IPS-15b (cell line): ENCODE data around the gene PC.

Experiments
- H3K27me3 ChIP-seq: one replicate; pipeline ENCODE4 v1.6.1; 2013; ENCODE audit warnings: low read length; ENCODE audit not compliant: control insufficient read depth, insufficient read depth
- H3K36me3 ChIP-seq: one replicate; pipeline ENCODE4 v1.6.1; 2013; ENCODE audit warnings: low read length; ENCODE audit not compliant: control insufficient read depth, insufficient read depth
- H3K4me1 ChIP-seq: one replicate; pipeline ENCODE4 v1.6.1; 2013; ENCODE audit warnings: mild to moderate bottlenecking, low read length; ENCODE audit not compliant: control insufficient read depth, insufficient read depth
- H3K4me3 ChIP-seq: one replicate; pipeline ENCODE4 v1.5.1; 2013; ENCODE audit warnings: low read depth, low read length
- H3K9ac ChIP-seq: one replicate; pipeline ENCODE4 v1.6.1; 2013; ENCODE audit warnings: low read depth, mild to moderate bottlenecking, low read length
- H3K9me3 ChIP-seq: one replicate; pipeline ENCODE4 v1.6.1; 2013; ENCODE audit warnings: mild to moderate bottlenecking, low read length; ENCODE audit not compliant: control insufficient read depth, insufficient read depth

The PC gene

GRCh38 chr11:66851698-66852465, 106.3 kb downstream of the PC start:
- Histone ChIP-seq H3K36me3 (peaks cover 16% of the 10 kb centered on the region), H3K4me1 (peaks cover 4% of the 10 kb centered on the region), H3K9ac (no peak overlapping the region), H3K27me3 (no peaks in the 10 kb centered on the region), H3K9me3 (no peaks in the 10 kb centered on the region), H3K4me3 (no peak overlapping the region)

GRCh38 chr11:66851239-66851596, 107.0 kb downstream of the PC start:
- Histone ChIP-seq H3K4me3 (no peak overlapping the region), H3K9me3 (no peaks in the 10 kb centered on the region), H3K27me3 (no peaks in the 10 kb centered on the region), H3K36me3 (peaks cover 22% of the 10 kb centered on the region), H3K4me1 (peaks cover 4% of the 10 kb centered on the region), H3K9ac (no peak overlapping the region)

GRCh38 chr11:66850588-66851238, 107.5 kb downstream of the PC start:
- peaks cover 3% of the 10 kb centered on the region for H3K4me1 ChIP-seq
- no peaks in the 10 kb centered on the region for H3K9me3 ChIP-seq

GRCh38 chr11:66850235-66850587, 108.0 kb downstream of the PC start:
- Histone ChIP-seq H3K27me3 (no peaks in the 10 kb centered on the region), H3K4me3 (no peak overlapping the region), H3K36me3 (peaks cover 28% of the 10 kb centered on the region), H3K9me3 (no peaks in the 10 kb centered on the region), H3K4me1 (no peaks in the 10 kb centered on the region), H3K9ac (no peak overlapping the region)

More at GRCh38 chr11:66850588-66851238, 107.5 kb downstream of the PC start:
- Histone ChIP-seq H3K27me3 (no peaks in the 10 kb centered on the region), H3K9ac (no peak overlapping the region), H3K4me3 (no peak overlapping the region), H3K36me3 (peaks cover 25% of the 10 kb centered on the region)

GRCh38 chr11:66849501-66850234, 108.5 kb downstream of the PC start:
- H3K4me1 ChIP-seq, result peaks cover under 1% of the 10 kb centered on the region
- H3K27me3 ChIP-seq, result no peaks in the 10 kb centered on the region
- peaks cover 30% of the 10 kb centered on the region for H3K36me3 ChIP-seq
- H3K4me3 ChIP-seq, result no peak overlapping the region
- H3K9me3 ChIP-seq, result no peaks in the 10 kb centered on the region
- no peak overlapping the region for H3K9ac ChIP-seq

- H3K36me3 ChIP-seq, result peaks cover 30% of the 10 kb centered on the region
- no peak overlapping the region for H3K9ac ChIP-seq
- H3K4me3 ChIP-seq, result no peak overlapping the region
- H3K4me1 ChIP-seq, result peaks cover 8% of the 10 kb centered on the region
- no peaks in the 10 kb centered on the region for H3K27me3 ChIP-seq
- H3K9me3 ChIP-seq, result no peaks in the 10 kb centered on the region
Measured at GRCh38 chr11:66848671-66849500, 109.3 kb downstream of the PC start.

GRCh38 chr11:66847461-66848232, 110.5 kb downstream of the PC start:
- H3K36me3 ChIP-seq, result peaks cover 30% of the 10 kb centered on the region
- peaks cover 8% of the 10 kb centered on the region for H3K4me1 ChIP-seq
- H3K4me3 ChIP-seq, result no peak overlapping the region
- H3K9me3 ChIP-seq, result no peaks in the 10 kb centered on the region
- no peak overlapping the region for H3K9ac ChIP-seq
- H3K27me3 ChIP-seq, result no peaks in the 10 kb centered on the region

- Histone ChIP-seq H3K27me3 (no peaks in the 10 kb centered on the region), H3K9me3 (no peaks in the 10 kb centered on the region), H3K9ac (no peak overlapping the region), H3K36me3 (peaks cover 30% of the 10 kb centered on the region), H3K4me1 (peaks cover 8% of the 10 kb centered on the region), H3K4me3 (no peak overlapping the region)
Measured at GRCh38 chr11:66846671-66847091, 111.5 kb downstream of the PC start.

GRCh38 chr11:66845876-66846212, 112.3 kb downstream of the PC start:
- no peak overlapping the region for H3K4me3 ChIP-seq
- peaks cover 30% of the 10 kb centered on the region for H3K36me3 ChIP-seq
- H3K9ac ChIP-seq, result no peak overlapping the region
- no peaks in the 10 kb centered on the region for H3K27me3 ChIP-seq
- peaks cover 8% of the 10 kb centered on the region for H3K4me1 ChIP-seq
- H3K9me3 ChIP-seq, result no peaks in the 10 kb centered on the region

GRCh38 chr11:66845143-66845875, 112.9 kb downstream of the PC start:
- no peaks in the 10 kb centered on the region for H3K27me3 ChIP-seq
- no peaks in the 10 kb centered on the region for H3K9me3 ChIP-seq
- peaks cover 30% of the 10 kb centered on the region for H3K36me3 ChIP-seq
- H3K4me1 ChIP-seq, result peaks cover 8% of the 10 kb centered on the region
- H3K4me3 ChIP-seq, result no peak overlapping the region
- no peak overlapping the region for H3K9ac ChIP-seq
